K562 (cell line): ENCODE measurements around the gene NR6A1. TPM values are rescaled to one million over a fixed set of nuclear protein-coding genes. Genes with fewer than 3 reads are reported as not detected.

Source experiments
- ATF7 ChIP-seq: fragments of 450-650 bp; IDR thresholded peaks from 2 replicates; pipeline ENCODE4 v1.7.1; 2014; ENCODE audit warnings: mild to moderate bottlenecking, moderate library complexity
- BACH1 ChIP-seq: fragments of 200-800 bp; sonication (Bioruptor generic); IDR thresholded peaks from 2 replicates; pipeline ENCODE4 v1.6.1; 2016; ENCODE audit warnings: missing genetic modification characterization, missing compliant biosample characterization
- CCNT2 ChIP-seq: IDR thresholded peaks from 2 replicates; pipeline ENCODE4 v1.6.1; 2011; ENCODE audit warnings: borderline replicate concordance, low read depth, mild to moderate bottlenecking, moderate library complexity, mixed read lengths, low read length; ENCODE audit not compliant: insufficient read length; ENCODE audit errors: extremely low read depth
- DEAF1 ChIP-seq: fragments of 450-650 bp; formaldehyde crosslinking; IDR thresholded peaks from 2 replicates; pipeline ENCODE4 v1.4.0; 2020; ENCODE audit warnings: mild to moderate bottlenecking, moderate library complexity
- ELF2 ChIP-seq: fragments of 250-450 bp; sonication (Bioruptor Pico); IDR thresholded peaks from 2 replicates; pipeline ENCODE4 v1.5.0; 2021; ENCODE audit warnings: mild to moderate bottlenecking
- HOXB6 ChIP-seq: fragments of 250-450 bp; sonication (Bioruptor Pico); IDR thresholded peaks from 2 replicates; pipeline ENCODE4 v1.5.1; 2022; ENCODE audit warnings: mild to moderate bottlenecking, borderline replicate concordance
- MBD2 ChIP-seq: sonication (generic); IDR thresholded peaks from 2 replicates; pipeline ENCODE4 v1.6.1; 2016; ENCODE audit warnings: low read depth, borderline replicate concordance
- MCM5 ChIP-seq: fragments of 450-650 bp; IDR thresholded peaks from 2 replicates; pipeline ENCODE4 v1.6.1; 2016; ENCODE audit warnings: low read depth
- NRF1 ChIP-seq, 2 experiments: fragments of 450-650 bp; IDR thresholded peaks in 1 of 2; conservative IDR thresholded peaks in 1 of 2; 2 replicates each; pipeline ENCODE4 v1.6.1; 2014; ENCODE audit warnings: mild to moderate bottlenecking in 2 of 2
- PHF21A ChIP-seq: fragments of 450-650 bp; IDR thresholded peaks from 2 replicates; pipeline ENCODE4 v1.6.1; 2017; ENCODE audit warnings: low read depth, borderline replicate concordance
- RNF2 ChIP-seq: sonication (generic); IDR thresholded peaks from 2 replicates; pipeline ENCODE4 v1.6.1; 2016
- SMC3 ChIP-seq: conservative IDR thresholded peaks from 2 replicates; pipeline ENCODE4 v1.6.1; 2011; ENCODE audit warnings: low read depth, low read length, improper control_type of control experiment; ENCODE audit not compliant: insufficient read depth
- SRSF1 ChIP-seq: fragments of 200-400 bp; formaldehyde crosslinking; IDR thresholded peaks from 2 replicates; pipeline ENCODE4 v1.6.1; 2017; ENCODE audit warnings: mild to moderate bottlenecking, low read depth, low read length, moderate library complexity
- SRSF9 ChIP-seq: fragments of 200-400 bp; formaldehyde crosslinking; IDR thresholded peaks from 2 replicates; pipeline ENCODE4 v1.6.1; 2017; ENCODE audit warnings: low read depth, low read length, borderline replicate concordance
- STAG1 ChIP-seq: sonication (generic); formaldehyde crosslinking; IDR thresholded peaks from 2 replicates; pipeline ENCODE4 v1.5.0; 2020; ENCODE audit warnings: missing genetic modification reagents, borderline replicate concordance
- TAL1 ChIP-seq: fragments of 450-650 bp; IDR thresholded peaks from 2 replicates; pipeline ENCODE4 v1.6.1; 2016; ENCODE audit warnings: mild to moderate bottlenecking
- ZBTB7A ChIP-seq: IDR thresholded peaks from 2 replicates; pipeline ENCODE4 v1.6.1; 2011; ENCODE audit warnings: low read depth, mild to moderate bottlenecking, low read length, moderate library complexity, borderline replicate concordance; ENCODE audit not compliant: control insufficient read depth
- ZNF232 ChIP-seq: sonication (generic); formaldehyde crosslinking; IDR thresholded peaks from 2 replicates; pipeline ENCODE4 v1.8.0; 2022; ENCODE audit warnings: mild to moderate bottlenecking, missing genetic modification reagents
- ZNF695 ChIP-seq: fragments of 450-650 bp; formaldehyde crosslinking; IDR thresholded peaks from 2 replicates; pipeline ENCODE4 v1.4.0; 2020; ENCODE audit warnings: mild to moderate bottlenecking, moderate library complexity
- ZNF778 ChIP-seq: fragments of 450-650 bp; formaldehyde crosslinking; IDR thresholded peaks from 2 replicates; pipeline ENCODE4 v1.4.0; 2020; ENCODE audit warnings: mild to moderate bottlenecking, moderate library complexity
- polyA plus RNA-seq, 8 experiments: library from polyadenylated mRNA; depleted of rRNA in 4 of 8; stranded (reverse) in 5 of 8; unstranded in 3 of 8; fragments of >200 nt; fragmentation: Nextera tagmentation in 2 of 8; fragmentation: Illumina TruSeq in 1 of 8; extraction: Ambion mirVana in 2 of 8; extraction: Trizol in 1 of 8; gene quantifications; 2 replicates each; pipeline versions ENCODE4 v1.2.1 to v1.2.3, GENCODE V29; 2011 to 2014; ENCODE audit warnings: inconsistent platforms in 1 of 8, missing spikeins in 1 of 8
- total RNA-seq, 7 experiments: library from RNA; depleted of rRNA in 6 of 7; stranded (reverse); fragments of >200 nt in 6 of 7; fragmentation: Illumina TruSeq in 2 of 7; extraction: Trizol in 2 of 7; gene quantifications; 2 replicates each; pipeline versions ENCODE4 v1.2.1 to v1.2.3, GENCODE V29; 2011 to 2021; ENCODE audit warnings: low replicate concordance in 1 of 7
- TF ChIP-seq, protein P1 (sequence below): fragments of 250-450 bp; sonication (Bioruptor Pico); IDR thresholded peaks from 2 replicates; pipeline ENCODE4 v1.8.0; 2021; ENCODE audit warnings: moderate library complexity, mild to moderate bottlenecking, inconsistent platforms
- TF ChIP-seq, protein P2 (sequence below): fragments of 250-450 bp; sonication (Bioruptor Pico); IDR thresholded peaks from 2 replicates; pipeline ENCODE4 v1.5.0; 2021

Gene NR6A1
- total and polyA plus RNA-seq, 9 of the 15 experiments (the other 6 are each of a cell fraction or from before 2014, with no cell fraction given), result 9.7 to 55.4 (median 28.3) TPM

- TF ChIP-seq DEAF1 (CRISPR knock-in tag) (no peak), BACH1 (tag) (no peak), HOXB6 (CRISPR knock-in tag) (no peak), TAL1 (peak; percentile 56; the same call in 1 of the 2 replicates), NRF1 (conservative IDR thresholded peaks at IDR 0.05 in 1 of 2, IDR thresholded peaks at IDR 0.05 in 1 of 2) (no peak), SRSF1 (no peak), SMC3 (no peak), PHF21A (no peak), MCM5 (no peak), RNF2 (no peak), ELF2 (CRISPR knock-in tag) (no peak), ZNF232 (no peak), ZNF695 (no peak), MBD2 (no peak), CCNT2 (peak; percentile 38), ATF7 (no peak), ZNF778 (CRISPR knock-in tag) (no peak), STAG1 (CRISPR knock-in tag) (no peak), ZBTB7A (peak; percentile 88; the same call in 1 of the 2 replicates), SRSF9 (no peak)
- TF ChIP-seq, protein P1, sequence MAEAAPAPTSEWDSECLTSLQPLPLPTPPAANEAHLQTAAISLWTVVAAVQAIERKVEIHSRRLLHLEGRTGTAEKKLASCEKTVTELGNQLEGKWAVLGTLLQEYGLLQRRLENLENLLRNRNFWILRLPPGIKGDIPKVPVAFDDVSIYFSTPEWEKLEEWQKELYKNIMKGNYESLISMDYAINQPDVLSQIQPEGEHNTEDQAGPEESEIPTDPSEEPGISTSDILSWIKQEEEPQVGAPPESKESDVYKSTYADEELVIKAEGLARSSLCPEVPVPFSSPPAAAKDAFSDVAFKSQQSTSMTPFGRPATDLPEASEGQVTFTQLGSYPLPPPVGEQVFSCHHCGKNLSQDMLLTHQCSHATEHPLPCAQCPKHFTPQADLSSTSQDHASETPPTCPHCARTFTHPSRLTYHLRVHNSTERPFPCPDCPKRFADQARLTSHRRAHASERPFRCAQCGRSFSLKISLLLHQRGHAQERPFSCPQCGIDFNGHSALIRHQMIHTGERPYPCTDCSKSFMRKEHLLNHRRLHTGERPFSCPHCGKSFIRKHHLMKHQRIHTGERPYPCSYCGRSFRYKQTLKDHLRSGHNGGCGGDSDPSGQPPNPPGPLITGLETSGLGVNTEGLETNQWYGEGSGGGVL (CRISPR knock-in tag), result no peak
- TF ChIP-seq, protein P2, sequence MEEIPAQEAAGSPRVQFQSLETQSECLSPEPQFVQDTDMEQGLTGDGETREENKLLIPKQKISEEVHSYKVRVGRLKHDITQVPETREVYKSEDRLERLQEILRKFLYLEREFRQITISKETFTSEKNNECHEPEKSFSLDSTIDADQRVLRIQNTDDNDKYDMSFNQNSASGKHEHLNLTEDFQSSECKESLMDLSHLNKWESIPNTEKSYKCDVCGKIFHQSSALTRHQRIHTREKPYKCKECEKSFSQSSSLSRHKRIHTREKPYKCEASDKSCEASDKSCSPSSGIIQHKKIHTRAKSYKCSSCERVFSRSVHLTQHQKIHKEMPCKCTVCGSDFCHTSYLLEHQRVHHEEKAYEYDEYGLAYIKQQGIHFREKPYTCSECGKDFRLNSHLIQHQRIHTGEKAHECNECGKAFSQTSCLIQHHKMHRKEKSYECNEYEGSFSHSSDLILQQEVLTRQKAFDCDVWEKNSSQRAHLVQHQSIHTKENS (CRISPR knock-in tag), result no peak
These were observed 259.0 kb downstream of the NR6A1 start (continued) for GRCh38 chr9:124511891-124512805.
